A549 treated with CORT108297 at 1 μM for 4 hours (cell line): ENCODE results near the gene OAF. TPM values are rescaled to one million over a fixed set of nuclear protein-coding genes. Genes with fewer than 3 reads are reported as not detected.

Experiments
- total RNA-seq: library from RNA; stranded (reverse); fragments of 200-300 nt; extraction: Qiagen RNA extraction; gene quantifications from 5 replicates; pipeline ENCODE4 v1.2.3, GENCODE V29; 2022

OAF gene
- total RNA-seq = 7.2 to 13.3 TPM (median 12.0 TPM) in 5 replicates

DNA sequence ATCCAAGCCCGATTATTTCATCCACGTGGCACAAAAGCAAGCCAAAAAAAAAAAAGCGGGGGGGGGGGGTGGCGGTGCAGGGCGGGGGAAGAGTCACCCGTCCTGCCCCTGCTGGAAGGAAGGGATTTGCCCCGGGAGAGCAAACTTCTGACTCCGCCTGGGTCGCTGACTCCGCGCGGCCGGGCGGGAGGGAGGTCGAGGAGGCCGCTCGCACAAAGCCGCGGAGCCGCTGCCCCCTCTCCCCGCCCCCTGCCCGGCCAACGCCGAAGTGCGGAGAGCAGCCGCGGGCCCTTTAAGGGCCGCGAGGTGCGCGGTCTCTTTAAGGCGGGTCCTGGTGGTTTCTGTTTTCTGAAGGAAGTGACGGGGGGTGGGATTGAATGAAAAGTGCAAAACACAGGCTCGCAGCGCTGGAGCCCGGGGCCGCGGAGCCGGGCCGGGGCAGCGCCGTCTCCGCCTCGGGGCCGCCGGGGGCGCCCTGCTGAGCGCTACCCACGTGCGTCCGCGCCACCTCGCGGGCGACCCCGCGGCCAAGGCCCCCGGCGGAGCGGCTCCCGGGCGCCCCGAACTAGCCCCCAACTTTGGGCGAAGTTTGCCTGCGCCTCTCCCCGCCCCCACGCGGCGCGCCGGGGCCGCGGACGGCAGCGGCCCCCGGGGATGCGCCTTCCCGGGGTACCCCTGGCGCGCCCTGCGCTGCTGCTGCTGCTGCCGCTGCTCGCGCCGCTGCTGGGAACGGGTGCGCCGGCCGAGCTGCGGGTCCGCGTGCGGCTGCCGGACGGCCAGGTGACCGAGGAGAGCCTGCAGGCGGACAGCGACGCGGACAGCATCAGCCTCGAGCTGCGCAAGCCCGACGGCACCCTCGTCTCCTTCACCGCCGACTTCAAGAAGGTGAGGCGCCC is at the start of gene OAF:
TSS of gene OAF (plus strand) at position 407 of the 896 bp plus-strand sequence. CDS start at position 655, 248 bp downstream.

DNA sequence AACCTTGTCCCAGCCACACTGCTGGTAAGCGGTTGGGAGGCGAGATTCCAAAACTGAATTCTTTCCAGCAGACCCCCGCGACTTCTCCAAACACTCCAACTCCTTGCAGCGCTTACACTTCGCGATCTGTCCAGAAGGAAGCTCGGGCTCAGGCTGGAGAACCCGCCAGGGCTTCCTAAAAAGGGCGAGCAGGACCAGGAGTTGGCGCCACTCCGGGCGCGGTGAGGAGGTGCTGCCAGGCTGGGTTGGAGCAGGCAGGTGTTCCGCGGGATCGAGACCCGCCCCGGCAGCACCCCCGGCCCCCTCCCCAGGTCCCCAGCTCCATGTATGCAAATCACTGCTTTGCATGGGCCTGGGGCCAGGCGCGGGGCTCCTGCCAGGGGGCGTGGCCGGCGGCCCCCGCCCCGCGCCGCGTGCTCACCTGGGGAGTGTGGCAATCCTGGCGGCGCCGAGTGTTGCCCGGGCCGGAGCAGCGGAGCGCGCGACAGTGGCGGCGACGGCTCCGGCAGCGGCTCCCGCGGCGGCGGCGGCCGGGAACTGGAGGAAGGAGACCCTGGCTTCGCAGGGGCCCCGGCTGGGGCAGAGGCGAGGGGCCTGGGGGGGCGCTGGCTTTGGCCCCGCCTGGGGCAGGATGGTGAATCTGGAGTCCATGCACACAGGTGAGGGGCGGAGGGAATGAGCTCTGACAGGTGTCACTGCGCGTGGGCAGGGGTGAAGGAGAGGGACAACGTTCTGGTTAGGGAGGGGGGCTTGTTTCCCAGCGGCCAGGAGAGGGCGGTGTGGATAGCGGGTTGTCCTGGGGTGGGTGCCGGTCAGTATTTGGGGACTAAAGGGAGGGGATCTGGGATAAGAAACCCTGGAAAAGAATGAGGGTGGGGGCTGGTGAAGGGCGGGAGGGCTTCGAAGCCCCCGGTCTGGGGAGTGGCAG is 29.1 kb downstream of the OAF start, which contains the start of gene POU2F3:
TSS of gene POU2F3 (plus strand) at position 428 of the 928 bp plus-strand sequence. CDS start at position 632, 204 bp downstream.

Other genes starting within 250 kb of the OAF start
- gene TRIM29, start 72.9 kb upstream of the OAF start, total RNA-seq = 9.5 to 11.1 TPM (median 10.7 TPM) in 5 replicates
- gene POU2F3, start 29.1 kb downstream of the OAF start, total RNA-seq = not detected in 5 replicates
- 5.1 to 8.7 TPM (median 7.2 TPM) in 5 replicates for gene TLCD5, start 114.3 kb downstream of the OAF start, total RNA-seq
- 11.5 to 17.1 TPM (median 15.4 TPM) in 5 replicates for gene ARHGEF12, start 125.4 kb downstream of the OAF start, total RNA-seq